Ureter (tissue), 1 donor: Measurements from ENCODE around the gene PAFAH2. TPM values are rescaled to one million over a fixed set of nuclear protein-coding genes. Genes with fewer than 3 reads are reported as not detected.
A peak's percentile ranks its signal among the peaks of the same experiment; 100 is the strongest.
"Not testable (repeated sequence)": the region's sequence is repeated elsewhere in the genome, so short reads cannot be mapped to it uniquely, and the experiment has no call there.

Source experiments
- DNase-seq: peaks from one replicate; pipeline ENCODE4 v3.0.0-alpha.2; 2020; ENCODE audit warnings: low spot score
- total RNA-seq: library from RNA; stranded (reverse); gene quantifications from one replicate; pipeline ENCODE4 v1.2.4, GENCODE V29; 2023
- donor health status: DM: yes; HTN: yes; CAD: no.

Gene PAFAH2
- total RNA-seq, 1 donor from 2014 or later, result 12.3 TPM

- DNase-seq, result not testable (repeated sequence)
Observed at GRCh38 chr1:25932811-25933400, 65.0 kb downstream of the PAFAH2 start.

DNA sequence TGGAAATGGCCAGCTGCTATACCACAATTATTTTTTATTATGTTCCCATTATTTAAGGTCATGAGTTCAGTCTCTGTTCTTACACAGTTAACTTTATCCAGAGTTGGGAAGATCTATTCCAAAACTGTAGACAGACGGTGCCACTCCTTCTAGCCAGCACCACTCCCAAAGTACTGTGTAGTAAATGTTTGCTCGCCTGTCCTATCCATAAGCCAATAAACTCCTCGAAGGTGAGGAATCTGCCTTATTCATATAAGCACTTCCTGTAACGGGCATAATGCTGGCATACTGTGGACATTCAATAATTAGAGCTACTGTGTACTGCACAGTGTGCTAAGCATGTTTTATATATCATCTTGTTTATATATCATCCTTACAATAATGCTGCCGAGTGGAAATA, 65.5 kb downstream of the PAFAH2 start:
- no peak for DNase-seq

- DNase-seq, result no peak
Observed at GRCh38 chr1:25929016-25929415, 68.8 kb downstream of the PAFAH2 start.

GRCh38 chr1:25927521-25928265, 70.2 kb downstream of the PAFAH2 start:
- no peak for DNase-seq

- DNase-seq, result no peak
Observed at GRCh38 chr1:25926731-25927496, 70.9 kb downstream of the PAFAH2 start.

GRCh38 chr1:25924454-25924853, 73.4 kb downstream of the PAFAH2 start:
- DNase-seq, result no peak

DNA sequence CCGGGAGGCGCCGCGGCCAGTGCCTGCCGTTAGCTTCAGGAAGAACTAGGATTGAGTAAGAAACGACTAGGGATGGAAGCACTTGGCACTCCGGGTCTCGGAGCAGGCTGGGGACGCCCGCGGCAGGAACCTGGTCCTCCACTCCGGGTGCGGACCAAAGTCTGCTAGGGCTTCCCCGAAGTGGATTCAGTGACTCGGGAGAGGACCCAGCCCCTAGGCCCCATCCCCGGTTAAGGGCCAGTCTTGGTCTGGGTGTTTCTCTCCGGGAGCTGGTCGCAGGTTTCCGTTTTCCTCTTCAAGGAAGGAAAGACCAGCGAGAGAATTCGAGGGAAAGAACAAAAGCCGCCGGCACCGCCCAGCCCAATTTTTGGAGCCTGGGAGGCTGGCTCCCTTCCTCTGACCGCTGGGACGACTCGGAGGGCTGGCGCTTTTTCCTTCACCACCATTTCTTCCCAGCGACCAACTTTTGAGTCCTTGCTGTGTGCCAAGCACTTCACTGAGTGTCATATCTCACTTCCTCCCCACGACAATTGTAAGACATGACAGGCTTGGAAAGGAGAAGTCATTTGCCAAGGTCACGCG, 74.8 kb downstream of the PAFAH2 start:
- peak; percentile 49 for DNase-seq

DNA sequence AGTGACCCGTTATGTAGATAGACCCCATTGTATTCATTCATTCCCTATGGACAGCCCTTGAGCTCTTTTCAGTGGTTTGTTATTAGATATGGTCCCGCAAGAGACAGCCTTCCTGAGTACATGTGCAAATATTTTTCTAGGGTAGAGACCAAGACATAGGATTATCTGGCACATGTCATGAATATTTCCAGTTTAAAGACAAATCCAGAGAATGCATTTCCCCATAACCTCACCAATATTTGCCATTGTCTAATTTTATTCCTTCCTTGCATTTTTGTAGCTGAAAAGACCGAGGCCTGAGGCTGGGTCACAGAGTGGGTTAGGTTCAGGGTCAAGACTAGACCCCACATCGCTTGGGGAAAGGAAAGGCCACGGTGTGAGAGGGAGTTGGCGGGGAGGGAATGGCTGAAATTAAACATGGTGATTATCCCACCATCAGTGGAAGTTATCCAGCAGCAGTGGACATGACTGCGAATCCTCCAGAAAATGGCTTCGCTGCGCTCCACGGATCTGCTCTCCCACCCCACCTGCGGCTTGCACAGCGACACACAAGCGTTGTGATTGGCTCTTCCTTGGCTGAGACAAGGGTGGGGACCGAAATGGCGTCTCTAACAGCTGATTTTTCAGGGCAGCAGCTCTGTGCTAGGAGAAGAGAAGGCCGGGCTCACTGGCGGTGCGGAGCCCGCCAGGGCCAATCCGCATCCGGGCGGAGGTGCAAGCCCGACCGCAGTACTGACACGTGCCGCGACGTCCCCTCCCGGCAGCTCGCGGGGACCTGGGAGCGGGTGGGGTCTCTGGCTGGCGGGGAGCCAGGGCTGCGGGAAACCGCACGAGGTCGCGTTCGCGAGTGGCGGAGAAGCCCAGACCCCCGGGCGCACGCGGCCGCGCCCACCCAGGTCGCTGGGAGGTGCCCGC, 75.5 kb downstream of the PAFAH2 start:
- DNase-seq, result peak; percentile 53

- no peak for DNase-seq
Observed at GRCh38 chr1:25918615-25919014, 79.2 kb downstream of the PAFAH2 start.

DNA sequence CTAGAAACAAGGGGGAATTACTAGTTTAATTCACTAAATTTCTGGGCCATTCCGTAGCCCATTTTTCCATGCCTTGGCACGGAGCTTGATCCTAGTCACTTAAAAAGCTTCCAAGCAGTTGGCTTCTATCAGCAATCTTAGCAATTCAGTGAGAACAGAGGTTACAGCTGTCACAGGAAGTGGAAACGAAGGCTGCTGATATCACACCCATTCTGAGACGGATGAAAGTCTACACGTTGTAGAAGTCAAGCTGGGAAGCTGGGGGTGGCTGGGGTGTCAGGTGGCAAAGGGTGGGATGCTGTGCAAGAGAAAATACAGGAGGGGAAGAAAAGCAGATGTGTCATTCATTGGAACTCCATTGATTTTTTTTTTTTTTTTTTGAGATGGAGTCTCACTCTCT, 79.9 kb downstream of the PAFAH2 start:
- DNase-seq, result no peak

DNA sequence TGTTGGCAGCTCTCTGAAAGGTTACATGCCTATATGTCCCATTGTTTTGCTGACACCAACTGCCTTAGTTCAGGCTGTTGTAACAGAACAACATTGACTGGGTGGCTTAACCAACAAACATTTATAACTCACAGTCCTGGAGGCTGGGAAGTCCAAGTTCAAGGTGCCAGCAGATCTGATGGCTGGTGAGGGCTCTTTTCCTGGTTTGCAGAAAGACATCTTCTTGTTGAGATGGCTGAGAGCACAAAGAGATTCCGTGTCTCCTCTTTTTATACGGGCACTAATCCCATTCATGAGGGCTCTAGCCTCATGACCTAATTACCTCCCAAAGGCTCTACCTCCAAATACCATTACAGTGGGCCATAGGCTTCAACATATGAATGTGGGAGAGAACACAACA, 81.4 kb downstream of the PAFAH2 start:
- no peak for DNase-seq

GRCh38 chr1:25914074-25914995, 83.5 kb downstream of the PAFAH2 start:
- DNase-seq, result no peak

DNA sequence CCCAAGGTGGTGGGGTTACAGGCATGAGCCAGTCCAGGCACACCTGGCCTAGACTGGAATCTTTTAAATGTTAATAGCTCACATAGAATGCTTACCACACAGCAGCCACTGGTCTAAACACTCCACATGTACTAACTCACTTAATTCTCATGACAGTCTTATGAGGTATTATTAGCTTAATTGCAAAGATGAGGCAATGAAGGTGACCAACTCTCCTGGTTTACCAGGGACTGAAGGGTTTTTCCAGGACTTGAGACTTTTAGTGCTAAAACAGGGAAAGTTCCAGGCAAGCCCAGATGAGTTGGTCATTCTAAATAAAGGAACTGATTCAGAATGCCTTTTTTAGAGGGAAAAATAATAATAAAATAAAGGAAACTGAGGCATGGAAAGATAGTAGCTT, 84.7 kb downstream of the PAFAH2 start:
- DNase-seq, result no peak

DNA sequence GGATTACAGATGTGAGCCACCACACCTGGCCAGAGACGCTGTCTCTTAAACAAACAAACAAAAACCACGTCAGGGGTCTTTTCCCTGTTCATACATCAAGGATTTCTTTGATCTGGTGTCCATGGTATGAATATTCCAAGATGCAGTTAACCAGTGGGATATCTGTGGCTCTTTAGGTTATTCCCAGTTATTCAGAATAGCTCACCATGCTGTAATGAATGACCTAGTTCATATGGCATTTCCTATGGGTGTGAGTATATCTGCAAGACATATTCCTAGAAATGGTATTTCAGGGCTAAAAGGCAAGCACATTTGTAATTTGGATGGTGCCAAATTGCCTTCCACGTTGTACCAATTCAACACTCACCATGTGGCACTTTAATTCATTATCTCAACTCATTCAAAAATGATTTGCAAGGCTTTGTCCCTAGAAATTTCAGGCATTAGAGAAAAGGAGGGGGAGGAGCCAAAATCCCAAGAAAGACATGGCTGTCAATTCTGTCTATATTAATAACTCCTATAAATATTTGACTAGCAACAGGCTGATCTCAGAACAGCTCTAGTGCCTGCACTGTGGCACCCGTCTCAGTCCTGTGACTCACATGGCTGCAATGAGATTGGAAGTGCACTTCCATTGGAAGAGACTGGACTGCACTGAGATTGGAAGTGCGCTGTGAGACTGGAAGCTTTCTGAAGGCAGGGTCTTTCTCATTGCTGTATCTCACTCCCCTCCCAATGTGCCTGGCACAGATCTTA, 85.6 kb downstream of the PAFAH2 start:
- DNase-seq, result no peak

- no peak for DNase-seq
Observed at GRCh38 chr1:25911162-25911561, 86.7 kb downstream of the PAFAH2 start.
